Endothelial cell of umbilical vein (primary cell): ENCODE data around the gene CLCN2. TPM values are rescaled to one million over a fixed set of nuclear protein-coding genes. Genes with fewer than 3 reads are reported as not detected.

Experiments
- BruUV-seq: library from RNA; stranded (reverse); fragments of 400-500 nt; replicated peaks from 2 replicates; lab custom pipeline; 2021; lab: Mats Ljungman, UMichigan
- CTCF ChIA-PET: fragments of 300-600, 350-600 bp; sonication (Branson Sonifier 250); formaldehyde crosslinking; loops from one replicate; lab custom pipeline; 2021; ENCODE audit warnings: antibody characterized with exemption, inconsistent platforms; lab: Charles Lee
- POLR2A ChIA-PET: fragments of 300-600, 350-600 bp; sonication (Branson Sonifier 250); formaldehyde crosslinking; loops from one replicate; lab custom pipeline; 2021; ENCODE audit warnings: antibody characterized with exemption, inconsistent platforms; lab: Charles Lee
- DNase-seq: peaks from one replicate; pipeline ENCODE4 v3.0.0-alpha.2; 2011; ENCODE audit warnings: low read depth, low spot score
- FAIRE-seq: peaks from 2 replicates; lab custom pipeline; 2011; peaks lifted over from hg19 to GRCh38; lab: Jason Lieb, UNC
- H2AFZ ChIP-seq: 2 replicates; pipeline ENCODE4 v1.6.0; 2012; ENCODE audit warnings: low read depth, low read length, control low read depth, inconsistent platforms
- H3K27ac ChIP-seq: 2 replicates; pipeline ENCODE4 v1.5.1; 2011; ENCODE audit warnings: low read depth, mild to moderate bottlenecking, control low read depth, low read length, moderate library complexity; ENCODE audit not compliant: insufficient read depth
- H3K27me3 ChIP-seq, 2 experiments: 2 replicates each; pipeline versions ENCODE4 v1.6.0 to v1.6.1; 2011; ENCODE audit warnings: low read length in 2 of 2, mixed read lengths in 1 of 2; ENCODE audit not compliant: control insufficient read depth in 2 of 2, insufficient read depth in 2 of 2
- H3K36me3 ChIP-seq, 2 experiments: 2 replicates in 1 of 2; 3 replicates in 1 of 2; pipeline ENCODE4 v1.5.1; 2011; ENCODE audit warnings: low read length in 2 of 2, mild to moderate bottlenecking in 1 of 2, moderate library complexity in 1 of 2; ENCODE audit not compliant: control insufficient read depth in 2 of 2, insufficient read depth in 2 of 2; ENCODE audit errors: extremely low read depth in 1 of 2
- H3K4me1 ChIP-seq: 3 replicates; pipeline ENCODE4 v1.5.1; 2011; ENCODE audit warnings: mild to moderate bottlenecking, low read length; ENCODE audit not compliant: control insufficient read depth, insufficient read depth; ENCODE audit errors: extremely low read depth
- H3K4me2 ChIP-seq: 2 replicates; pipeline ENCODE4 v1.6.1; 2011; ENCODE audit warnings: low read length, control low read depth, mixed read lengths; ENCODE audit not compliant: insufficient read depth
- H3K4me3 ChIP-seq, 3 experiments: fragments of 200-600 bp in 1 of 3; sonication (generic), shearing (Covaris generic) in 1 of 3; replicated peaks in 1 of 3; 2 replicates each; pipeline ENCODE4 v1.5.1; 2011 to 2016; ENCODE audit warnings: control low read depth in 3 of 3, low read length in 3 of 3, mild to moderate bottlenecking in 2 of 3, inconsistent platforms in 1 of 3, low read depth in 1 of 3, moderate library complexity in 1 of 3; ENCODE audit not compliant: insufficient read depth in 1 of 3
- H3K79me2 ChIP-seq: 2 replicates; pipeline ENCODE4 v1.6.0; 2012; ENCODE audit warnings: low read length, inconsistent platforms; ENCODE audit not compliant: control insufficient read depth, insufficient read depth
- H3K9ac ChIP-seq: replicated peaks from 2 replicates; pipeline ENCODE3; 2011; ENCODE audit warnings: low read length, control low read depth; ENCODE audit not compliant: insufficient read depth; ENCODE audit errors: extremely low read depth
- H3K9me1 ChIP-seq: replicated peaks from 3 replicates; pipeline ENCODE4 v1.6.0; 2011; ENCODE audit warnings: mild to moderate bottlenecking, low read length; ENCODE audit not compliant: control insufficient read depth, insufficient read depth; ENCODE audit errors: extremely low read depth
- H3K9me3 ChIP-seq: replicated peaks from 2 replicates; pipeline ENCODE4 v1.5.1; 2012; ENCODE audit warnings: low read length, inconsistent platforms; ENCODE audit not compliant: control insufficient read depth, insufficient read depth
- H4K20me1 ChIP-seq: replicated peaks from 2 replicates; pipeline ENCODE3; 2011; ENCODE audit warnings: mild to moderate bottlenecking, low read length; ENCODE audit not compliant: control insufficient read depth, insufficient read depth; ENCODE audit errors: extremely low read depth
- EZH2 ChIP-seq: IDR thresholded peaks from 2 replicates; pipeline ENCODE4 v1.6.1; 2012; ENCODE audit warnings: borderline replicate concordance, low read depth, mild to moderate bottlenecking, moderate library complexity, low read length, inconsistent platforms; ENCODE audit not compliant: severe bottlenecking
- FOS ChIP-seq: IDR thresholded peaks from 2 replicates; pipeline ENCODE4 v1.6.1; 2011; ENCODE audit warnings: mild to moderate bottlenecking, low read length, moderate library complexity, borderline replicate concordance; ENCODE audit not compliant: insufficient read depth
- GATA2 ChIP-seq: IDR thresholded peaks from 2 replicates; pipeline ENCODE4 v1.7.0; 2011; ENCODE audit warnings: low read depth, mild to moderate bottlenecking, moderate library complexity, mixed read lengths, low read length; ENCODE audit not compliant: insufficient read length, insufficient read depth
- JUN ChIP-seq: IDR thresholded peaks from 2 replicates; pipeline ENCODE4 v1.6.1; 2011; ENCODE audit warnings: borderline replicate concordance, low read depth; ENCODE audit not compliant: insufficient read length, insufficient read depth
- MYC ChIP-seq: IDR thresholded peaks from one replicate; pipeline ENCODE4 v1.6.1; 2011; ENCODE audit warnings: mild to moderate bottlenecking, low read depth, low read length
- POLR2A ChIP-seq: IDR thresholded peaks from 2 replicates; pipeline ENCODE4 v1.6.1; 2012; ENCODE audit warnings: low read depth, mild to moderate bottlenecking, control low read depth, low read length
- POLR2AphosphoS5 ChIP-seq: IDR thresholded peaks from 2 replicates; pipeline ENCODE4 v1.6.1; 2012; ENCODE audit warnings: low read depth, mild to moderate bottlenecking, control low read depth, low read length, moderate library complexity; ENCODE audit not compliant: insufficient read depth
- dilution Hi-C: fragments of 300-500 bp; cut with MboI; formaldehyde crosslinking; loops from one replicate; pipeline ENCODE4 v1.15.0; 2019; ENCODE audit warnings: low sequenced_read_pairs; ENCODE audit not compliant: extremely low pct_ligation_motif_present
- intact Hi-C: fragments of 100-400 bp; cut with micrococcal nuclease; formaldehyde crosslinking; loops from one replicate; pipeline ENCODE4 v1.10.0; 2022
- polyA plus RNA-seq, 4 experiments: library from polyadenylated mRNA; depleted of rRNA in 3 of 4; stranded (reverse) in 3 of 4; unstranded in 1 of 4; fragments of >200 nt; gene quantifications; 2 replicates each; pipeline versions ENCODE4 v1.2.1 to v1.2.3, GENCODE V29; 2011 to 2012; ENCODE audit warnings: missing spikeins in 1 of 4
- total RNA-seq: library from RNA; stranded (reverse); gene quantifications from 2 replicates; pipeline ENCODE4 v1.2.3, GENCODE V29; 2021
- TF ChIP-seq, protein P1 (sequence below), 2 donors: IDR thresholded peaks; 1 replicate in 1 of 2; 2 replicates in 1 of 2; pipeline ENCODE4 v1.5.1; 2011; ENCODE audit warnings: low read length in 2 of 2, mild to moderate bottlenecking in 2 of 2, moderate library complexity in 2 of 2, control low read depth in 1 of 2, inconsistent platforms in 1 of 2, low read depth in 1 of 2; ENCODE audit not compliant: insufficient read depth in 1 of 2; ENCODE audit errors: extremely low read depth in 1 of 2
- TF ChIP-seq, protein P2 (sequence below): IDR thresholded peaks from 2 replicates; pipeline ENCODE4 v1.6.1; 2011; ENCODE audit not compliant: insufficient read depth, insufficient read length

Gene CLCN2
- total and polyA plus RNA-seq, 2 donors (not counting 3 experiments of a cell fraction or from before 2014, with no cell fraction given), result 3.5 to 6.5 TPM

- Histone ChIP-seq H3K27me3 (no peaks in the 10 kb centered on the region), H3K4me3 (no peak overlapping the region), H3K27ac (no peak overlapping the region), H3K9me1 (no peaks in the 10 kb centered on the region), H4K20me1 (no peaks in the 10 kb centered on the region), H3K4me1 (peaks cover 5% of the 10 kb centered on the region), H3K9ac (no peak overlapping the region), H3K36me3 (no peaks in the 10 kb centered on the region), H3K4me2 (no peak overlapping the region), H2AFZ (no peak overlapping the region), H3K9me3 (no peaks in the 10 kb centered on the region), H3K79me2 (peaks cover under 1% of the 10 kb centered on the region)
- CTCF ChIA-PET, result interaction anchor here (1.1 to 1.4 kb wide), 2 partner anchors 13 kb away, joined by 3 to 5 read pairs; no protein-coding TSS in a partner anchor
- FAIRE-seq (no peak), DNase-seq (no peak)
- POLR2A ChIA-PET, result no interaction called here
- intact Hi-C loops, result no loop called here
- no TSS peak for BruUV-seq
- TF ChIP-seq, protein P1, sequence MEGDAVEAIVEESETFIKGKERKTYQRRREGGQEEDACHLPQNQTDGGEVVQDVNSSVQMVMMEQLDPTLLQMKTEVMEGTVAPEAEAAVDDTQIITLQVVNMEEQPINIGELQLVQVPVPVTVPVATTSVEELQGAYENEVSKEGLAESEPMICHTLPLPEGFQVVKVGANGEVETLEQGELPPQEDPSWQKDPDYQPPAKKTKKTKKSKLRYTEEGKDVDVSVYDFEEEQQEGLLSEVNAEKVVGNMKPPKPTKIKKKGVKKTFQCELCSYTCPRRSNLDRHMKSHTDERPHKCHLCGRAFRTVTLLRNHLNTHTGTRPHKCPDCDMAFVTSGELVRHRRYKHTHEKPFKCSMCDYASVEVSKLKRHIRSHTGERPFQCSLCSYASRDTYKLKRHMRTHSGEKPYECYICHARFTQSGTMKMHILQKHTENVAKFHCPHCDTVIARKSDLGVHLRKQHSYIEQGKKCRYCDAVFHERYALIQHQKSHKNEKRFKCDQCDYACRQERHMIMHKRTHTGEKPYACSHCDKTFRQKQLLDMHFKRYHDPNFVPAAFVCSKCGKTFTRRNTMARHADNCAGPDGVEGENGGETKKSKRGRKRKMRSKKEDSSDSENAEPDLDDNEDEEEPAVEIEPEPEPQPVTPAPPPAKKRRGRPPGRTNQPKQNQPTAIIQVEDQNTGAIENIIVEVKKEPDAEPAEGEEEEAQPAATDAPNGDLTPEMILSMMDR (IDR thresholded peaks at IDR 0.05; ENCODE audit: extremely low read depth in 1 of 2, insufficient read depth in 1 of 2, low read depth in 1 of 2, low read length in 2 of 2), result no peak
- TF ChIP-seq GATA2 (no peak), MYC (no peak), FOS (no peak), POLR2A (no peak), EZH2 (no peak), POLR2AphosphoS5 (no peak), JUN (no peak)
- TF ChIP-seq, protein P2, sequence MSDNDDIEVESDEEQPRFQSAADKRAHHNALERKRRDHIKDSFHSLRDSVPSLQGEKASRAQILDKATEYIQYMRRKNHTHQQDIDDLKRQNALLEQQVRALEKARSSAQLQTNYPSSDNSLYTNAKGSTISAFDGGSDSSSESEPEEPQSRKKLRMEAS, result no peak
- dilution Hi-C loops, result no loop called here
Observed at GRCh38 chr3:184358124-184358767, 3.2 kb downstream of the CLCN2 start.
